HG03442 (cell line): ENCODE measurements around the gene RABL2B.

Experiments
- ATAC-seq: cut with Tn5 transposase; IDR thresholded peaks from one replicate; pipeline ENCODE4 v1.9.1; 2021; ENCODE audit warnings: mild to moderate bottlenecking, moderate library complexity; ENCODE audit not compliant: unreplicated experiment

The RABL2B gene

GRCh38 chr22:50723991-50724390, 59.4 kb downstream of the RABL2B start:
- ATAC-seq, result no peak

- ATAC-seq, result no peak
Observed at GRCh38 chr22:50722716-50723428, 60.6 kb downstream of the RABL2B start.

- ATAC-seq, result no peak
Observed at GRCh38 chr22:50722048-50722701, 61.3 kb downstream of the RABL2B start.

GRCh38 chr22:50721257-50721844, 62.1 kb downstream of the RABL2B start:
- ATAC-seq, result no peak

GRCh38 chr22:50720301-50721256, 62.9 kb downstream of the RABL2B start:
- ATAC-seq, result no peak

- ATAC-seq, result no peak
Observed at GRCh38 chr22:50719814-50720300, 63.6 kb downstream of the RABL2B start.

GRCh38 chr22:50718352-50718709, 65.1 kb downstream of the RABL2B start:
- no peak for ATAC-seq

GRCh38 chr22:50717709-50718351, 65.6 kb downstream of the RABL2B start:
- no peak for ATAC-seq
